SK-N-SH treated with all-trans-retinoic acid at 6 μM for 48 hours (cell line): ENCODE data around the gene HELQ.

ENCODE experiments used
- ATAC-seq: fragments of 200-7000 bp; cut with Tn5 transposase; 3 replicates; pipeline ENCODE4 v1.9.1; 2020; ENCODE audit warnings: mild to moderate bottlenecking, moderate library complexity
- ARNTL ChIP-seq: fragments of 450-650 bp; formaldehyde crosslinking; IDR thresholded peaks from 2 replicates; pipeline ENCODE4 v1.5.0; 2020; ENCODE audit warnings: low read depth, mild to moderate bottlenecking, moderate library complexity, borderline replicate concordance
- BACH2 ChIP-seq: fragments of 250-450 bp; sonication (Bioruptor Pico); IDR thresholded peaks from 2 replicates; pipeline ENCODE4 v1.9.0; 2021; ENCODE audit warnings: mild to moderate bottlenecking, borderline replicate concordance
- CSDC2 ChIP-seq: fragments of 250-450 bp; sonication (Bioruptor Pico); IDR thresholded peaks from 2 replicates; pipeline ENCODE4 v1.5.0; 2020; ENCODE audit warnings: mild to moderate bottlenecking, moderate library complexity
- GLIS3 ChIP-seq: fragments of 250-450 bp; sonication (Bioruptor Pico); IDR thresholded peaks from 2 replicates; pipeline ENCODE4 v1.5.0; 2020; ENCODE audit warnings: mild to moderate bottlenecking, moderate library complexity
- RARB ChIP-seq: fragments of 250-450 bp; sonication (Bioruptor Pico); IDR thresholded peaks from 2 replicates; pipeline ENCODE4 v1.8.0; 2021; ENCODE audit warnings: mild to moderate bottlenecking, moderate library complexity
- SNAI2 ChIP-seq: fragments of 250-450 bp; sonication (Bioruptor Pico); IDR thresholded peaks from 2 replicates; pipeline ENCODE4 v1.5.0; 2020; ENCODE audit warnings: mild to moderate bottlenecking, moderate library complexity
- TCF4 ChIP-seq: fragments of 250-450 bp; sonication (Bioruptor Pico); IDR thresholded peaks from 2 replicates; pipeline ENCODE4 v1.8.0; 2021; ENCODE audit warnings: mild to moderate bottlenecking, moderate library complexity, borderline replicate concordance
- TOX ChIP-seq: fragments of 250-450 bp; sonication (Bioruptor Pico); IDR thresholded peaks from 2 replicates; pipeline ENCODE4 v1.8.0; 2021; ENCODE audit warnings: mild to moderate bottlenecking, moderate library complexity, borderline replicate concordance
- ZFP3 ChIP-seq: fragments of 250-450 bp; sonication (Bioruptor Pico); IDR thresholded peaks from 2 replicates; pipeline ENCODE4 v1.5.0; 2020; ENCODE audit warnings: mild to moderate bottlenecking, moderate library complexity
- ZFP30 ChIP-seq: fragments of 450-650 bp; formaldehyde crosslinking; IDR thresholded peaks from 2 replicates; pipeline ENCODE4 v1.5.0; 2022; ENCODE audit warnings: mild to moderate bottlenecking, moderate library complexity
- ZNF565 ChIP-seq: fragments of 450-650 bp; formaldehyde crosslinking; conservative IDR thresholded peaks from 2 replicates; pipeline ENCODE4 v1.5.0; 2020; ENCODE audit warnings: low read depth, mild to moderate bottlenecking, moderate library complexity
- ZNF70 ChIP-seq: fragments of 450-650 bp; formaldehyde crosslinking; IDR thresholded peaks from 2 replicates; pipeline ENCODE4 v1.5.0; 2020; ENCODE audit warnings: mild to moderate bottlenecking, moderate library complexity
- ZNF8 ChIP-seq: fragments of 450-650 bp; formaldehyde crosslinking; IDR thresholded peaks from 2 replicates; pipeline ENCODE4 v1.5.0; 2020; ENCODE audit warnings: mild to moderate bottlenecking, moderate library complexity
- TF ChIP-seq, protein P1 (sequence below): fragments of 250-450 bp; sonication (Bioruptor Pico); IDR thresholded peaks from 2 replicates; pipeline ENCODE4 v1.5.1; 2021; ENCODE audit warnings: mild to moderate bottlenecking, moderate library complexity
- TF ChIP-seq, protein P2 (sequence below): fragments of 250-450 bp; sonication (Bioruptor Pico); IDR thresholded peaks from 2 replicates; pipeline ENCODE4 v1.5.0; 2020; ENCODE audit warnings: mild to moderate bottlenecking, moderate library complexity
- TF ChIP-seq, protein P3 (sequence below): fragments of 250-450 bp; sonication (Bioruptor Pico); IDR thresholded peaks from 2 replicates; pipeline ENCODE4 v1.8.0; 2020; ENCODE audit warnings: mild to moderate bottlenecking, moderate library complexity, borderline replicate concordance
- TF ChIP-seq, protein P4 (sequence below): fragments of 250-450 bp; sonication (Bioruptor Pico); IDR thresholded peaks from 2 replicates; pipeline ENCODE4 v1.5.1; 2020; ENCODE audit warnings: low read depth, mild to moderate bottlenecking, moderate library complexity
- TF ChIP-seq, protein P5 (sequence below): fragments of 250-450 bp; sonication (Bioruptor Pico); IDR thresholded peaks from 2 replicates; pipeline ENCODE4 v1.8.0; 2021; ENCODE audit warnings: low read depth, mild to moderate bottlenecking, moderate library complexity, borderline replicate concordance

HELQ gene

DNA sequence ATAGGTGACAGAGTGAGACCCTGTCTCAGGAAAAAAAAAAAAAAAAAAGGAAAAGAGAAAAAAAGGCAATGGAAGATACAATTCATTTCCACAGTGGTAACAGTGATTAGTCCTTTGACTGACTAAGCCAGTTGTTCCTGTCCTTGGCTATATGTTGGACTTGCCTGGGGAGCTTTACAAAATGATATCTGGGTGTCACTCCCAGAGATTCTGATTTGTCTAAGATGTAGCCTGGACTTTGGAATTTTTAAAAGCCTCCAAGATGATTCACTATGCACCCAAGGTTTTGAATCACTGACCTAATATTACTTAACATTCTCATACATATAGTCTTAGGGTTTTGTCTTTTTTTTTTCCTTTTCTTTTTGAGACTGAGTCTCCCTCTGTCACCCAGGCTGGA, 16.9 kb downstream of the HELQ start:
- TF ChIP-seq ARNTL (CRISPR knock-in tag): no peak
- TF ChIP-seq, all 23 proteins: peak for 0
- ATAC-seq: no peak

DNA sequence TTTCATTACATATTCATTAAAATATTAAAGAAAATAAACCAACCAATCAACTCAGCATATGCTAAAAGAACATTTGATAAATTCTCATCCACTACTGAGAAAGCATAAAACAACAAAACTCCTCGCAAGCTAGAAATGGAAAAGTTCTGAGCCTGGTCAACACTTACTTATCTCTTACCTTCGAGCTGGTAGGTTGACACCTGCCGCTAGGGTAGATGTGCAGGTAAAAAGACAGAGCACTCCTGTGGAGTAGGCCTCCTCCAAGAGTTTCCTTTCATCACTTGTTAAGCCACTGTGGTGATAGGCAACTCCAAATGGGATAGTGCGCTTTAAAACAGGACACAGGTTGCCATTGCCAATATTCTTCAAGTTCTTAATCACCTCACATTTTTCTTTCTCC, 18.9 kb downstream of the HELQ start:
- no peak for ATAC-seq

DNA sequence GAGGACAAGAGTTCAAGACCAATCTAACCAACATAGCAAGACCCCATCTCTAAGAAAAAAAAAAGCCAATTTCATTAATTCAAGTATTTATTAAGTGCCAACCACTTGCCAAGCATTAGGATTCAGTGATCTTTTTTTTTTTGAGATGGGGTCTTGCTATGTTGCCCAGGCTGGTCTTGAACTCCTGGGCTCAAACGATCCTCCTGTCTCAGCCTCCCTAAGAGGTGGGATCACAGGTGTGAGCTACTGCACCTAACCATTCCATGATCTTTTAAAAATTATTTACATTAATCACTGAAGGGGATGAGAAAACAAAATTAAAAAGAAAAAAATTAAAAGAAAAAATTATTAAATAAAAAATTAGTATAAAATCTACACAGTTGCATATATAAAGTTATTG, 24.4 kb downstream of the HELQ start:
- no peak for TF ChIP-seq RARB
- TF ChIP-seq ZFP30 (CRISPR knock-in tag): no peak
- TF ChIP-seq, protein P1, sequence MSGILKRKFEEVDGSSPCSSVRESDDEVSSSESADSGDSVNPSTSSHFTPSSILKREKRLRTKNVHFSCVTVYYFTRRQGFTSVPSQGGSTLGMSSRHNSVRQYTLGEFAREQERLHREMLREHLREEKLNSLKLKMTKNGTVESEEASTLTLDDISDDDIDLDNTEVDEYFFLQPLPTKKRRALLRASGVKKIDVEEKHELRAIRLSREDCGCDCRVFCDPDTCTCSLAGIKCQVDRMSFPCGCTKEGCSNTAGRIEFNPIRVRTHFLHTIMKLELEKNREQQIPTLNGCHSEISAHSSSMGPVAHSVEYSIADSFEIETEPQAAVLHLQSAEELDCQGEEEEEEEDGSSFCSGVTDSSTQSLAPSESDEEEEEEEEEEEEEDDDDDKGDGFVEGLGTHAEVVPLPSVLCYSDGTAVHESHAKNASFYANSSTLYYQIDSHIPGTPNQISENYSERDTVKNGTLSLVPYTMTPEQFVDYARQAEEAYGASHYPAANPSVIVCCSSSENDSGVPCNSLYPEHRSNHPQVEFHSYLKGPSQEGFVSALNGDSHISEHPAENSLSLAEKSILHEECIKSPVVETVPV (CRISPR knock-in tag): no peak
- TF ChIP-seq, protein P2, sequence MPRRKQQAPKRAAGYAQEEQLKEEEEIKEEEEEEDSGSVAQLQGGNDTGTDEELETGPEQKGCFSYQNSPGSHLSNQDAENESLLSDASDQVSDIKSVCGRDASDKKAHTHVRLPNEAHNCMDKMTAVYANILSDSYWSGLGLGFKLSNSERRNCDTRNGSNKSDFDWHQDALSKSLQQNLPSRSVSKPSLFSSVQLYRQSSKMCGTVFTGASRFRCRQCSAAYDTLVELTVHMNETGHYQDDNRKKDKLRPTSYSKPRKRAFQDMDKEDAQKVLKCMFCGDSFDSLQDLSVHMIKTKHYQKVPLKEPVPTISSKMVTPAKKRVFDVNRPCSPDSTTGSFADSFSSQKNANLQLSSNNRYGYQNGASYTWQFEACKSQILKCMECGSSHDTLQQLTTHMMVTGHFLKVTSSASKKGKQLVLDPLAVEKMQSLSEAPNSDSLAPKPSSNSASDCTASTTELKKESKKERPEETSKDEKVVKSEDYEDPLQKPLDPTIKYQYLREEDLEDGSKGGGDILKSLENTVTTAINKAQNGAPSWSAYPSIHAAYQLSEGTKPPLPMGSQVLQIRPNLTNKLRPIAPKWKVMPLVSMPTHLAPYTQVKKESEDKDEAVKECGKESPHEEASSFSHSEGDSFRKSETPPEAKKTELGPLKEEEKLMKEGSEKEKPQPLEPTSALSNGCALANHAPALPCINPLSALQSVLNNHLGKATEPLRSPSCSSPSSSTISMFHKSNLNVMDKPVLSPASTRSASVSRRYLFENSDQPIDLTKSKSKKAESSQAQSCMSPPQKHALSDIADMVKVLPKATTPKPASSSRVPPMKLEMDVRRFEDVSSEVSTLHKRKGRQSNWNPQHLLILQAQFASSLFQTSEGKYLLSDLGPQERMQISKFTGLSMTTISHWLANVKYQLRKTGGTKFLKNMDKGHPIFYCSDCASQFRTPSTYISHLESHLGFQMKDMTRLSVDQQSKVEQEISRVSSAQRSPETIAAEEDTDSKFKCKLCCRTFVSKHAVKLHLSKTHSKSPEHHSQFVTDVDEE (CRISPR knock-in tag): no peak
- no peak for TF ChIP-seq ZNF70 (CRISPR knock-in tag)
- TF ChIP-seq, protein P3, sequence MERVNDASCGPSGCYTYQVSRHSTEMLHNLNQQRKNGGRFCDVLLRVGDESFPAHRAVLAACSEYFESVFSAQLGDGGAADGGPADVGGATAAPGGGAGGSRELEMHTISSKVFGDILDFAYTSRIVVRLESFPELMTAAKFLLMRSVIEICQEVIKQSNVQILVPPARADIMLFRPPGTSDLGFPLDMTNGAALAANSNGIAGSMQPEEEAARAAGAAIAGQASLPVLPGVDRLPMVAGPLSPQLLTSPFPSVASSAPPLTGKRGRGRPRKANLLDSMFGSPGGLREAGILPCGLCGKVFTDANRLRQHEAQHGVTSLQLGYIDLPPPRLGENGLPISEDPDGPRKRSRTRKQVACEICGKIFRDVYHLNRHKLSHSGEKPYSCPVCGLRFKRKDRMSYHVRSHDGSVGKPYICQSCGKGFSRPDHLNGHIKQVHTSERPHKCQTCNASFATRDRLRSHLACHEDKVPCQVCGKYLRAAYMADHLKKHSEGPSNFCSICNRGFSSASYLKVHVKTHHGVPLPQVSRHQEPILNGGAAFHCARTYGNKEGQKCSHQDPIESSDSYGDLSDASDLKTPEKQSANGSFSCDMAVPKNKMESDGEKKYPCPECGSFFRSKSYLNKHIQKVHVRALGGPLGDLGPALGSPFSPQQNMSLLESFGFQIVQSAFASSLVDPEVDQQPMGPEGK (CRISPR knock-in tag): no peak
- TF ChIP-seq SNAI2 (CRISPR knock-in tag): no peak
- TF ChIP-seq ZFP3 (CRISPR knock-in tag): no peak
- no peak for TF ChIP-seq CSDC2
- no peak for TF ChIP-seq BACH2 (CRISPR knock-in tag)
- no peak for TF ChIP-seq ZNF565 (CRISPR knock-in tag)
- no peak for TF ChIP-seq ZNF8 (CRISPR knock-in tag)
- no peak for TF ChIP-seq TOX (CRISPR knock-in tag)
- no peak for ATAC-seq

More for the DNA sequence above, 18.9 kb downstream of the HELQ start:
- no peak for TF ChIP-seq SNAI2 (CRISPR knock-in tag)
- TF ChIP-seq ZFP3 (CRISPR knock-in tag): no peak
- TF ChIP-seq, protein P4, sequence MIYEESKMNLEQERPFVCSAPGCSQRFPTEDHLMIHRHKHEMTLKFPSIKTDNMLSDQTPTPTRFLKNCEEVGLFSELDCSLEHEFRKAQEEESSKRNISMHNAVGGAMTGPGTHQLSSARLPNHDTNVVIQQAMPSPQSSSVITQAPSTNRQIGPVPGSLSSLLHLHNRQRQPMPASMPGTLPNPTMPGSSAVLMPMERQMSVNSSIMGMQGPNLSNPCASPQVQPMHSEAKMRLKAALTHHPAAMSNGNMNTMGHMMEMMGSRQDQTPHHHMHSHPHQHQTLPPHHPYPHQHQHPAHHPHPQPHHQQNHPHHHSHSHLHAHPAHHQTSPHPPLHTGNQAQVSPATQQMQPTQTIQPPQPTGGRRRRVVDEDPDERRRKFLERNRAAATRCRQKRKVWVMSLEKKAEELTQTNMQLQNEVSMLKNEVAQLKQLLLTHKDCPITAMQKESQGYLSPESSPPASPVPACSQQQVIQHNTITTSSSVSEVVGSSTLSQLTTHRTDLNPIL (CRISPR knock-in tag): no peak
- TF ChIP-seq GLIS3: no peak
- TF ChIP-seq, protein P3 (CRISPR knock-in tag): no peak
- TF ChIP-seq TOX (CRISPR knock-in tag): no peak
- no peak for TF ChIP-seq TCF4 (CRISPR knock-in tag)

DNA sequence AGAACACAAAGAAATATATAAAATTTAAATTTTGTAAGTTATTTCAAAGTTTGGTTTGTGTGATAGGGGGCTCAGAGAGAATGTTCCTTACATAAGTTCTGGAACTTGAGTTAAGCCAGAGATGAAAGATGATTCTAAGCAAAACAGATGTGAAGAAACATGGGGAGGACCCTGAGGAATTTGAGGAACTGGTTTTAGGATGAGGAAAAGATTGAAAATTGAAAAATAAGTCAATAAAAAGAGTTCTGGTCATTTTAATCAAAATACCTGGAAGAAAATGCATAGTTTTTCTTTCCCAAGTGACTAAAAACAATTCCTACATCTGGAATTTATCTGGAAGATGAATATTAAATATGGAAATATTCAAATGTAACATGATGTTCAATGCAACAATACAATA, 37.4 kb downstream of the HELQ start:
- no peak for ATAC-seq
- TF ChIP-seq SNAI2 (CRISPR knock-in tag): no peak
- TF ChIP-seq, protein P2 (CRISPR knock-in tag): no peak
- TF ChIP-seq, protein P5, sequence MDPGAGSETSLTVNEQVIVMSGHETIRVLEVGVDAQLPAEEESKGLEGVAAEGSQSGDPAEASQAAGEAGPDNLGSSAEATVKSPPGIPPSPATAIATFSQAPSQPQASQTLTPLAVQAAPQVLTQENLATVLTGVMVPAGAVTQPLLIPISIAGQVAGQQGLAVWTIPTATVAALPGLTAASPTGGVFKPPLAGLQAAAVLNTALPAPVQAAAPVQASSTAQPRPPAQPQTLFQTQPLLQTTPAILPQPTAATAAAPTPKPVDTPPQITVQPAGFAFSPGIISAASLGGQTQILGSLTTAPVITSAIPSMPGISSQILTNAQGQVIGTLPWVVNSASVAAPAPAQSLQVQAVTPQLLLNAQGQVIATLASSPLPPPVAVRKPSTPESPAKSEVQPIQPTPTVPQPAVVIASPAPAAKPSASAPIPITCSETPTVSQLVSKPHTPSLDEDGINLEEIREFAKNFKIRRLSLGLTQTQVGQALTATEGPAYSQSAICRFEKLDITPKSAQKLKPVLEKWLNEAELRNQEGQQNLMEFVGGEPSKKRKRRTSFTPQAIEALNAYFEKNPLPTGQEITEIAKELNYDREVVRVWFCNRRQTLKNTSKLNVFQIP (CRISPR knock-in tag): no peak
- no peak for TF ChIP-seq BACH2 (CRISPR knock-in tag)
- TF ChIP-seq, protein P4 (CRISPR knock-in tag): no peak
